Measurements from ENCODE around the gene RBM41. TPM values are rescaled to one million over a fixed set of nuclear protein-coding genes. Genes with fewer than 3 reads are reported as not detected.
A peak's percentile ranks its signal among the peaks of the same experiment; 100 is the strongest.
"Not testable (repeated sequence)": the region's sequence is repeated elsewhere in the genome, so short reads cannot be mapped to it uniquely, and the experiment has no call there.

Gene RBM41
- 20.7 and 21.1 TPM in 2 replicates for total RNA-seq (2014; rRNA removed; shearing (Covaris generic))
- polyA plus RNA-seq (2014; cell fraction: nucleus; rRNA removed) = 26.8 and 37.7 TPM in 2 replicates

- peak; percentile 65 for DNase-seq (ENCODE audit: extremely low read depth, low read depth)
Measured at GRCh38 chrX:107118322-107119147, at the start of gene RBM41. TSS of gene RBM41 (minus strand) at chrX:107118822. CDS start at chrX:107118773, 49 bp downstream.

GRCh38 chrX:107168257-107168656, 49.6 kb upstream of the RBM41 start:
- DNase-seq (ENCODE audit: extremely low read depth, low read depth) = no peak

GRCh38 chrX:107167163-107167921, 48.7 kb upstream of the RBM41 start:
- DNase-seq (ENCODE audit: extremely low read depth, low read depth) = no peak

GRCh38 chrX:107157618-107158017, 39.0 kb upstream of the RBM41 start:
- DNase-seq (ENCODE audit: extremely low read depth, low read depth) = not testable (repeated sequence)

- not testable (repeated sequence) for DNase-seq (ENCODE audit: extremely low read depth, low read depth)
Measured at GRCh38 chrX:107155621-107156430, 37.2 kb upstream of the RBM41 start.

GRCh38 chrX:107154787-107155620, 36.4 kb upstream of the RBM41 start:
- no peak for DNase-seq (ENCODE audit: extremely low read depth, low read depth)

- DNase-seq (ENCODE audit: extremely low read depth, low read depth) = no peak
Measured at GRCh38 chrX:107153005-107153404, 34.4 kb upstream of the RBM41 start.

- DNase-seq (ENCODE audit: extremely low read depth, low read depth) = no peak
Measured at GRCh38 chrX:107146670-107147069, 28.0 kb upstream of the RBM41 start.

- no peak for DNase-seq (ENCODE audit: extremely low read depth, low read depth)
Measured at GRCh38 chrX:107135965-107136307, 17.3 kb upstream of the RBM41 start.

- DNase-seq (ENCODE audit: extremely low read depth, low read depth) = peak; percentile 64
Measured at GRCh38 chrX:107135049-107135964, 16.7 kb upstream of the RBM41 start.

- no peak for DNase-seq (ENCODE audit: extremely low read depth, low read depth)
Measured at GRCh38 chrX:107123750-107124149, 5.1 kb upstream of the RBM41 start.

- no peak for DNase-seq (ENCODE audit: extremely low read depth, low read depth)
Measured at GRCh38 chrX:107119283-107119682, 661 bp upstream of the RBM41 start.

GRCh38 chrX:107117993-107118321, 665 bp downstream of the RBM41 start:
- no peak for DNase-seq (ENCODE audit: extremely low read depth, low read depth)

- DNase-seq (ENCODE audit: extremely low read depth, low read depth) = no peak
Measured at GRCh38 chrX:107107459-107107858, 11.2 kb downstream of the RBM41 start.

GRCh38 chrX:107102980-107103379, 15.6 kb downstream of the RBM41 start:
- DNase-seq (ENCODE audit: extremely low read depth, low read depth) = no peak

- DNase-seq (ENCODE audit: extremely low read depth, low read depth) = no peak
Measured at GRCh38 chrX:107076158-107076557, 42.5 kb downstream of the RBM41 start.

GRCh38 chrX:107057731-107058130, 60.9 kb downstream of the RBM41 start:
- DNase-seq (ENCODE audit: extremely low read depth, low read depth) = not testable (repeated sequence)

- DNase-seq (ENCODE audit: extremely low read depth, low read depth) = no peak
Measured at GRCh38 chrX:107054978-107055377, 63.6 kb downstream of the RBM41 start.

GRCh38 chrX:107050195-107050709, 68.4 kb downstream of the RBM41 start:
- DNase-seq (ENCODE audit: extremely low read depth, low read depth) = no peak
